Testis (tissue), 3 donors: ENCODE results near the gene EXOC3. TPM values are rescaled to one million over a fixed set of nuclear protein-coding genes. Genes with fewer than 3 reads are reported as not detected.

Source experiments
- DNase-seq: peaks from one replicate; pipeline ENCODE4 v3.0.0-alpha.2; 2019
- H3K27ac ChIP-seq, 2 donors: fragments of 200-600 bp; sonication (generic); one replicate each; pipeline ENCODE4 v1.5.1; 2019
- H3K27me3 ChIP-seq: fragments of 200-600 bp; sonication (generic); one replicate; pipeline ENCODE4 v1.5.1; 2019
- H3K36me3 ChIP-seq: fragments of 200-600 bp; sonication (generic); one replicate; pipeline ENCODE4 v1.5.1; 2017; ENCODE audit warnings: low read depth; ENCODE audit errors: missing control alignments
- H3K4me1 ChIP-seq: fragments of 200-600 bp; sonication (generic); one replicate; pipeline ENCODE4 v1.5.1; 2019
- H3K4me3 ChIP-seq, 2 donors: fragments of 200-600 bp; sonication (generic); one replicate each; pipeline ENCODE4 v1.5.1; 2017 to 2019
- H3K9me3 ChIP-seq: fragments of 200-600 bp; sonication (generic); one replicate; pipeline ENCODE4 v1.5.1; 2017
- POLR2A ChIP-seq: fragments of 450-650 bp; IDR thresholded peaks from one replicate; pipeline ENCODE4 v1.6.1; 2017; ENCODE audit warnings: antibody characterized with exemption, mild to moderate bottlenecking, moderate library complexity
- WGBS, 2 donors: methylation state at CpG; one replicate each; pipeline ENCODE4 v1.1.5; 2018; 5-methylcytosine and 5-hydroxymethylcytosine counted together
- intact Hi-C: fragments of 100-400 bp; cut with DNase I; formaldehyde crosslinking; loops from one replicate; pipeline ENCODE4 v1.15.1; 2023; ENCODE audit warnings: low total_unique reads
- polyA plus RNA-seq: library from polyadenylated mRNA; stranded (reverse); fragments of 350-450 nt; fragmentation: Illumina TruSeq; extraction: RNeasy Lipid Tissue Mini Kit (QIAGEN cat#74804); gene quantifications from one replicate; pipeline ENCODE4 v1.2.3, GENCODE V29; 2014; ENCODE audit warnings: low read depth, low replicate concordance; ENCODE audit not compliant: insufficient read depth
- total RNA-seq, 2 donors: library from RNA; depleted of rRNA; stranded (reverse); fragments of >200 nt; gene quantifications; one replicate each; pipeline ENCODE4 v1.2.3, GENCODE V29; 2016
- TF ChIP-seq, protein P1 (sequence below), 3 experiments: fragments of 450-650 bp in 2 of 3; fragments of 200-600 bp in 1 of 3; sonication (generic) in 1 of 3; IDR thresholded peaks; one replicate each; pipeline ENCODE4 v1.5.1; 2016 to 2019; ENCODE audit warnings: antibody characterized with exemption in 3 of 3, mild to moderate bottlenecking in 2 of 3, moderate library complexity in 1 of 3

The EXOC3 gene
- total and polyA plus RNA-seq, 3 donors from 2014 or later, result 111 to 122 (median 120) TPM

- no peak overlapping the region for H3K4me3 ChIP-seq
- 78 to 80% methylated on average over 21 to 25 of the region's 25 CpGs for WGBS, 2 donors
- H3K9me3 ChIP-seq, result no peaks in the 10 kb centered on the region
- H3K27me3 ChIP-seq, result no peaks in the 10 kb centered on the region
- H3K4me1 ChIP-seq, result no peaks in the 10 kb centered on the region
- H3K27ac ChIP-seq, result no peak overlapping the region
- H3K36me3 ChIP-seq, result no peaks in the 10 kb centered on the region
- intact Hi-C loops, result no loop called here
- no peak for TF ChIP-seq POLR2A
- TF ChIP-seq, protein P1, sequence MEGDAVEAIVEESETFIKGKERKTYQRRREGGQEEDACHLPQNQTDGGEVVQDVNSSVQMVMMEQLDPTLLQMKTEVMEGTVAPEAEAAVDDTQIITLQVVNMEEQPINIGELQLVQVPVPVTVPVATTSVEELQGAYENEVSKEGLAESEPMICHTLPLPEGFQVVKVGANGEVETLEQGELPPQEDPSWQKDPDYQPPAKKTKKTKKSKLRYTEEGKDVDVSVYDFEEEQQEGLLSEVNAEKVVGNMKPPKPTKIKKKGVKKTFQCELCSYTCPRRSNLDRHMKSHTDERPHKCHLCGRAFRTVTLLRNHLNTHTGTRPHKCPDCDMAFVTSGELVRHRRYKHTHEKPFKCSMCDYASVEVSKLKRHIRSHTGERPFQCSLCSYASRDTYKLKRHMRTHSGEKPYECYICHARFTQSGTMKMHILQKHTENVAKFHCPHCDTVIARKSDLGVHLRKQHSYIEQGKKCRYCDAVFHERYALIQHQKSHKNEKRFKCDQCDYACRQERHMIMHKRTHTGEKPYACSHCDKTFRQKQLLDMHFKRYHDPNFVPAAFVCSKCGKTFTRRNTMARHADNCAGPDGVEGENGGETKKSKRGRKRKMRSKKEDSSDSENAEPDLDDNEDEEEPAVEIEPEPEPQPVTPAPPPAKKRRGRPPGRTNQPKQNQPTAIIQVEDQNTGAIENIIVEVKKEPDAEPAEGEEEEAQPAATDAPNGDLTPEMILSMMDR (IDR thresholded peaks at IDR 0.05), result no peak
- no peak for DNase-seq
Observed at GRCh38 chr5:430214-430925, 12.6 kb upstream of the EXOC3 start.

DNA sequence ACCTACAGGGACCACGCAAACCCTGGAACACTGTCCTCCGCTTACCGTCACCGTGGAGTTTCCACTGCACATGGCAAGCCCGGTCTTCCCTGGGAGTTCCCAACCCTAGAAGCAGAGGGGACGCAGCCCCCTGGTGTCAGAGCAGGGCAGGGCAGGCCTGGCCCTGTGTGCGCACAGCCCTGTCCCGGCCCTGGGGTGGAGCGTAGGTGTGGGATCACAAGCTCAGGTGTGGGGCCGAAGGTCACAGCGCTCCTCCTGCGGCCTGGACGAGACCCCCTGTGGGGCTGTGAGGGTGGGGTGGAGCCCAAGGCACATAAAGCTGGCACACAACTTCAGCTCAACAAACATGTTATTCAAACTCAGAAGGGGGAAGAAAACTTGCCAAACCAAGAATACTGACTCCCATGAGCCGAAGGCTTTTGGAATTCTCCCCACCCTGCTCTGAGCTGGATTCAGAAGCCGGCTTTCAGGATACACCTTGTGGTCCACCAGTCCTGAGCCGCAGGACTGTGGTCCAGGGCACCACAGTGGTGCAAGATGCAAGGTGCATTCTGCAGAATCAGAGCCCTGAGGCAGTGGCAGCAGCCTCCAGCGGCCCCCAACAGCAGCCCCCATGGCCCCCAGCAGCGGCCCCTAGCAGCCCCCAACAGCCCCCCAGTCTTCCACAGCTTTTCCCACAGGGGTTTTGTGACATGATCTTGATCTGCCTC, 11.8 kb upstream of the EXOC3 start:
- Histone ChIP-seq H3K4me1 (no peaks in the 10 kb centered on the region), H3K9me3 (no peaks in the 10 kb centered on the region), H3K27ac (no peak overlapping the region), H3K27me3 (no peaks in the 10 kb centered on the region), H3K36me3 (no peaks in the 10 kb centered on the region), H3K4me3 (no peak overlapping the region)
- TF ChIP-seq POLR2A, result no peak
- TF ChIP-seq, protein P1 (IDR thresholded peaks at IDR 0.05), result peak; percentile 25 to 45 (median 33)
- DNase-seq, result peak; percentile 44
- intact Hi-C loops, result no loop called here
- WGBS, 2 donors, result 64 to 70% methylated on average over 13 to 17 of the region's 18 CpGs

- no peak for DNase-seq
- Histone ChIP-seq H3K27me3 (no peaks in the 10 kb centered on the region), H3K36me3 (no peaks in the 10 kb centered on the region), H3K4me1 (no peaks in the 10 kb centered on the region), H3K27ac (no peak overlapping the region), H3K4me3 (no peak overlapping the region), H3K9me3 (no peaks in the 10 kb centered on the region)
- intact Hi-C loops, result no loop called here
- WGBS, 2 donors, result 72 to 97% methylated on average over 4 of the region's 4 CpGs
- TF ChIP-seq, protein P1 (IDR thresholded peaks at IDR 0.05), result no peak
- TF ChIP-seq POLR2A, result no peak
Observed at GRCh38 chr5:431711-432050, 11.3 kb upstream of the EXOC3 start.

DNA sequence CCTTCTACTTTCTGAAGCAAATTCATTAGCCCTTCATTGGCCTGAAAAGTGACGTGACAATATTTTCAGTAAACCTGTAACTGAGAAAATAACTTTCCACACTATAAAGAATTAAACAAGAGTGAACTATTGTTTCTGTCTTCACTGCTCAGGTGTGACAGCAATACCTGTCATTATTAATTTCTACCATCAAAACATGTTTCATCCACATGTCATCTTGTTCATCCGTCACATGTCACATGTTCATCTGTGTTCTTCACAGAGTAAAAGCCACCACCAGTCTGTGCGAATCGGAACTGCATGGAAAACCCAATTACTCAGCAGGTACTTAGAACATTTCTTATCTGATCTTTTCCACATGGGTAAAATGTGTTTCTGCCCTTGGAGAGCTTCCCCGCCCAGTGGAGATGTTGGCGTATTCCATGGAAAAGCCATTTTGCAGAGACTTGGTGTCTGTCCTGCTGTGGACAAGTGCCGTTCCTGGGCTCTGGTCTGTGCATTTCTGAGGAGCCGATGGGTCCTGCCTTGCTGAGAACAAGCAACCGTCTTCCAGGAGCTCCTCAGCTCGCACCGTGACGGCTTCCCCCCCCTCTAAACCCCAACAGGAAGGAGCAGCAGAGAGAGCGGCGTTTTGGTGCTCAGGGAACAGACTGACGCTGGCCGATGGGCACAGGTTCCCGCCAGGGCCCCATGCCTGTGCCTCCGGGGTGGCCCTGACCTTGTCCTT, 10.6 kb upstream of the EXOC3 start:
- Histone ChIP-seq H3K4me3 (no peak overlapping the region), H3K36me3 (no peaks in the 10 kb centered on the region), H3K27me3 (no peaks in the 10 kb centered on the region), H3K9me3 (no peaks in the 10 kb centered on the region), H3K4me1 (no peaks in the 10 kb centered on the region), H3K27ac (no peak overlapping the region)
- TF ChIP-seq, protein P1 (IDR thresholded peaks at IDR 0.05), result no peak
- no peak for TF ChIP-seq POLR2A
- intact Hi-C loops, result no loop called here
- DNase-seq, result no peak
- 67 to 88% methylated on average over 17 to 18 of the region's 18 CpGs for WGBS, 2 donors
